GM19397 (cell line): ENCODE data around the gene NTHL1.
"Not testable (repeated sequence)": the region's sequence is repeated elsewhere in the genome, so short reads cannot be mapped to it uniquely, and the experiment has no call there.

Source experiments
- ATAC-seq: cut with Tn5 transposase; IDR thresholded peaks from one replicate; pipeline ENCODE4 v1.9.1; 2021; ENCODE audit warnings: mild to moderate bottlenecking, moderate library complexity; ENCODE audit not compliant: unreplicated experiment

The NTHL1 gene

GRCh38 chr16:2042986-2043666, 4.5 kb downstream of the NTHL1 start:
- no peak for ATAC-seq

GRCh38 chr16:2042171-2042985, 5.3 kb downstream of the NTHL1 start:
- ATAC-seq, result no peak

DNA sequence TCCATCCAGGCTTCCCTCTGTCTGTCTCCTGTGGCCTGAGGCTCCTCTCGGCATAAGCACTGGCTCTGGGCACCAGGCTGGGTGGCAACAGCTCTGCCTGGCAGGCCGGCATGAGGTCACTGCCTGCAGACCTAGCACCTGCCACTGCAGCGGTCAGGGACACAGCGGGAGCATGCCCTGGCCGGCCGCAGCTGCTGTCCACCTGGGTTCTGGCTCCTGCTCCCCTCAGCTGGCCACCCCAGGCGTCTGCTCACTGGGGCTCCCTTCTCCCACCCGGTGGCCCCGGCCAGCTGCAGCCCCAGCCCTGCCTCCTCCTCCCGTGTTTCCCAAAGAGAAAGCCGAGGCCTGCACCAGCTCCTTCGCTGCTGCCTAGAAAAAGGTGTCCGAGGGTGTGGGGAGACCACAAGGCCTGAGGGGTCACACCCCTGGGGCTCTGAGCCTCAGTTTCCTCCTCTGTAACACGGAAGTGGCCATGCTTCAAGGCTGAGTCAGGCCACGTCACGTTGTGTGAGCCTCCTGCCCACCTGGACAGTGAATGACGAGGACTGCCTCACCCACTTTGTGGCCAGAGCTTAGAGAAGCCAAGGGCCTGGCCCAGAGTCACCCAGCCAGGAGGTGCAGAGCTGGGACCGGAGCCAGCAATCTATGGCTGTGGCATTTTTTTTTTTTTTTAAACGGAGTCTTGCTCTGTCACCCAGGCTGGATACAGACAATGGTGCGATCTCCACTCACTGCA, 6.7 kb downstream of the NTHL1 start:
- no peak for ATAC-seq

GRCh38 chr16:2040041-2040786, 7.4 kb downstream of the NTHL1 start:
- no peak for ATAC-seq

GRCh38 chr16:2039274-2040031, 8.2 kb downstream of the NTHL1 start:
- ATAC-seq, result no peak

GRCh38 chr16:2038382-2039231, 9.0 kb downstream of the NTHL1 start:
- ATAC-seq, result no peak

DNA sequence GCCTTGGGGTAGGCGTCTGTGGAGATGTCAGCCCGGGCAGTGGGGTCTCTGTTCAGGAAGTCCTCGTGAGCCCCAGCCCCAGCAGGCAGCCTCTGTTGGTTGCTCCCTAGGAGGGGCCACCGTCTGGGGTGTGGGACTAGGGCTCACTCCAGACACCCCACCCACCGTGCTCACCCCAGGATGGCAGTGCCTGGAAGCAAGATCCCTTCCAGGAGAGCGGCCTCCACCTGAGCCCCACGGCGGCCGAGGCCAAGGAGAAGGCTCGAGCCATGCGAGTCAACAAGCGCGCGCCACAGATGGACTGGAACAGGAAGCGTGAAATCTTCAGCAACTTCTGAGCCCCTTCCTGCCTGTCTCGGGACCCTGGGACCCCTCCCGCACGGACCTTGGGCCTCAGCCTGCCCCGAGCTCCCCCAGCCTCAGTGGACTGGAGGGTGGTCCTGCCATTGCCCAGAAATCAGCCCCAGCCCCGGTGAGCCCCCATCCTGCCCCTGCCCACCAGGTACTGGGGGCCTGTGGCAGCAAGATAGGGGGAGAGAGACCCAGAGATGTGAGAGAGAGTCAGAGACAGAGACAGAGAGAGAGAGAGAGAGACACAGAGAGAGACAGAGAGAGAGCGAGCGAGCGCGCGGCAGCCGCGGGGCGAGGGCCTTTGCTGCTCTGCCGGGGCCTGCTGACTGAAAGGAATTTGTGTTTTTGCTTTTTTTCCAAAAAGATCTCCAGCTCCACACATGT, 9.8 kb downstream of the NTHL1 start:
- no peak for ATAC-seq

GRCh38 chr16:2037115-2037514, 10.5 kb downstream of the NTHL1 start:
- ATAC-seq, result no peak

DNA sequence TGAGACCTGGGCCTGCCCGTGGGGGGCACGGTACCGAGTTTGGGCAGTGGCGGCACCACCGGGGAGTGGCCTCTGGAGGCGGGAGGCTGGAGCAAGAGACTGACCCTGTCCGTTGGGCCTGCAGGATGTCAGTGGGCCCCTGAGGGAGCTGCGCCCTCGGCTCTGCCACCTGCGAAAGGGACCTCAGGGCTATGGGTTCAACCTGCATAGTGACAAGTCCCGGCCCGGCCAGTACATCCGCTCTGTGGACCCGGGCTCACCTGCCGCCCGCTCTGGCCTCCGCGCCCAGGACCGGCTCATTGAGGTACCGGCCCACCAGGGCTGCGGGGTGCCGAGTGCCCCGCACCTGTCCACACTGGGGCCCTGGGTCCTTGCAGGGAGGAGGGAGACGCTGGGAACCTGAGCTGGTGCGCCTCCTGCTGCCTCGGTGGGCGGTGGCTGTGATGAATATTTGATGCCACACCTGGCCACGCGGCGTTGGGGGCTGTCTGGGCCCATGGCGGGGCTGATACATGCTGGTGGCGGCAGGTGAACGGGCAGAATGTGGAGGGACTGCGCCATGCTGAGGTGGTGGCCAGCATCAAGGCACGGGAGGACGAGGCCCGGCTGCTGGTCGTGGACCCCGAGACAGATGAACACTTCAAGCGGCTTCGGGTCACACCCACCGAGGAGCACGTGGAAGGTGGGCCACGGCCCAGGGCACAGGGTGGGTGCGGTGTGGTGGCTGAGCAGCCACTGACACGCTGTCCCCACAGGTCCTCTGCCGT, 11.3 kb downstream of the NTHL1 start:
- no peak for ATAC-seq

DNA sequence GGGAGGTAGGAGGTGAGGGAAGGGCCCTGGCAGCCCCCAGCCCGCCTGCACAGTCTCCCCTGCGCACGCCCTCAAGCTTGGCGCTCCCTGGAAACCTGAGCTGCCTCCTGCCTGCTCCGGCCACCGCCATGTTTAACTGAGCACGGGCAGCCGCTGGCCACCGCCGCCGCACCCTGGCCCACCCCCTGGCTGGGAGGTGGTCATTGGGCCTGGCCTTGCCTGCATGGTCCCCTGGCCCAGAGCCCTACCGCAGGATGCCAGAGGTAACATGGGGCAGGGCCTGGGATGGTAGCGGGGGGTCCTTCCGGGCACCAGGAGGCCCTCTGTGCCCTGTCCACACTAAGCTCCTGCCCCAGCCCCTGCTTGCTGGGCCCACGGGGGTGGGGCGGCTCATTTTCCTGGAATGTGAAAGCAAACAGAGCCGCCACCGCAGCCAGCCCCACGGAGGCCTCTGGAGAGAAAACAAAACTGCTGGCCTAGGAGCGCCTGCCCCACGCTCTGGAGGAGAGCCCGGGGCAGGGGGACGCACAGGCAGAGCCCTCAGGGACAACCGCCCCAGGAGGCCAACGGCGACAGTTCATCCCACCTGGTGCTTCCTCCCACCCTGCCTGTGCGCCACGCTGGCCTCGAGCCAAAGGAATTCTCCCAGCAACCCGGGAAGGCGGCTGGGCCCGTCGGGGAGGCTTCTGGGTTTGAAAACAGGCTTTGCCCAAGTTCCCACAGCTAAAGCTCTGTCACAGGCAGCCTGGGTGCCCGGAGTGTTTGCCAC, 12.0 kb downstream of the NTHL1 start:
- no peak for ATAC-seq

DNA sequence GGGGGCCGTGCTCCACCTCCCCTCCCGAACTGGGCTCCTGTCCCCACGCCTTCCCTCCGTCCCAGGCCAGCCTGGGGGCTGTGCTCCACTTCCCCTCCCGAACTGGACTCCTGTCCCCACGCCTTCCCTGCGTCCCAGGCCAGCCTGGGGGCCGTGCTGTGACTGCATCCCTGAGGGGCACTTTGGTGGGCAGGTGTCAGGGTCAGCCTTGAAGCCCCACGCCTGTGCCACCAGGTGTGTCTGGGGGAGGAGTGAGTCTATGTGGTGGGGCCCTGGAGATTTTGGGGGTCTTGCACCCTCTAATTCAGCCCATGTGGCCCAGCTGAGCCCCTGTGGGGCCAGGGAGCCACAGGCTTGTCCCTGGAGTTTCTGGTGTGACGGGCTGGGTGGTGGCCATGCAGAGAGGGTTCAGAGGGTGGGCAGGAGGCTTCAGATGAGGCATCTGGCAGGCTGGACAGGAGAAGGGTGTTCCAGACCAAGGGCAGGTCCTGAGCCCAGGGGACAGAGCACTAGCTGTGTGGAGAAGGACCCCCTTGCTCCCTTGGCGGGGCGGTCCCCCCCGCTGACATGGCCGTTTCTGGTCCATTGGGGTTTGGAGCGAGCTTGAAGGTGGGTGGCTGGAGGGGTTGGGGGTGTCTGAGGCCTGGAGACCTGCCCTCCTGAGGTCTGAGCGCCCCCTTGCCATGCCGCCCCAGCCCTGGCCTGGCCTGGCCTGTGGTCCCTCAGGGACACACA, 12.8 kb downstream of the NTHL1 start:
- no peak for ATAC-seq

GRCh38 chr16:2033909-2034695, 13.5 kb downstream of the NTHL1 start:
- ATAC-seq, result not testable (repeated sequence)

GRCh38 chr16:2033057-2033908, 14.4 kb downstream of the NTHL1 start:
- ATAC-seq, result no peak

DNA sequence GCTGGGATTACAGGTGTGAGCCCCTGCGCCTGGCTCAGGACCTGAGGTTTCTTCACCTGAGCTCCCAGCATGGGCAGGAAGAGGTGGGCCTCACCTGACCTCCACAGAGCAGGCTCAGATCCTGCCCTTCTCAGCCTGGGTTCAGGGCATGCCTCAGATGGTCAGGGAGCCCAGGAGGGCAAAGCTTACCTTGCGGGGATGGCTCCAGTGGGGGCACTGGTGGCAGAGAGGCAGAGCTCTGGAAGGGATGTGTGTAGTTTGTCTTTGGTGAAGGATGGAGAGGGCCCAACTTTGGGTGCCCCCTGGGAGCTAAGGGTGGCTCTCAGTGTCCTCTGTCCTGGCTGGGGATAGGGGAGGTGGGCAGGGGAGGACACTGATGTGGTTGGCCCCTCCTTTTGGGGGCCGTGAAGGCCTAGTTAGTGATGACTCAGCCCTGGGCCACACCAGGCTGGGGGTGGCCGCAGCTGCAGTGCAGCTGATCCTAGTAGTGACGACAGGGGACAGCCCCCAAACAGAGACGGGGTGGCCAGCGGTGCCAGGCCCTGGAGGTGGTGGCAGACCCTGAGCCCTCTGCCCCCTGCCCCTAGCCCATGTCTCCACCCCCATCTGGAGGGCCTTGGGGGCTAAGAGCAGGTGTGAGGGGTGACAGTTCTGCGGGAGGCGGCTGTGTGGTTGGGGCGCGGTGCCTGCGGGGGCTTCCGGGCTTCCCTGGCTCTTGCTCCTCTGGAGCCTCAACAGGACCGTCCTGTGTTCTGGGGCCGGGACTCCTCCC, 15.2 kb downstream of the NTHL1 start:
- no peak for ATAC-seq
